Activated gamma-delta T cell treated with Interleukin-2 at 50 U/mL for 16 hours (primary cell): ENCODE results near the gene CCDC38.

Experiments used
- DNase-seq: peaks from one replicate; pipeline ENCODE4 v3.0.0-alpha.2; 2020

CCDC38 gene

DNA sequence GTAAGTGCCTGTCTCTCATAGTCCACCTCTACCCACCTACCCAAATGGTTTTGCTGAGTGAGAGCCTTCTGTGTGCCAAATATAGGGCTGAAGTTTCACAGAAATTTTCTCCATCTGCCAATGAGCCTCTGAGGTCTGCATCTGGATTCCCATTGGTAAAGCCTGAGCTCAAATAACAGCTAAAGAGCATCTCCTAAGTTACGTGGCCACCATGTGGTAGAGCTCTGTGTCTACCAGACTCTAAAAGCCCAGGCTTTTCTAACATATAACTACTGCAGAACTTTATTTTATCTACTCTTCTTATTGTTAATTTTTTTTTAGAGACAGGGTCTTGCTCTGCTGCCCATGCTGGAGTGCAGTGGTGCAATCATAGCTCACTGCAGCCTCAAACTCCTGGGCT, 16.7 kb upstream of the CCDC38 start:
- no peak for DNase-seq

GRCh38 chr12:95956557-95957145, 14.2 kb upstream of the CCDC38 start:
- DNase-seq, result no peak

GRCh38 chr12:95955549-95956159, 13.2 kb upstream of the CCDC38 start:
- no peak for DNase-seq

DNA sequence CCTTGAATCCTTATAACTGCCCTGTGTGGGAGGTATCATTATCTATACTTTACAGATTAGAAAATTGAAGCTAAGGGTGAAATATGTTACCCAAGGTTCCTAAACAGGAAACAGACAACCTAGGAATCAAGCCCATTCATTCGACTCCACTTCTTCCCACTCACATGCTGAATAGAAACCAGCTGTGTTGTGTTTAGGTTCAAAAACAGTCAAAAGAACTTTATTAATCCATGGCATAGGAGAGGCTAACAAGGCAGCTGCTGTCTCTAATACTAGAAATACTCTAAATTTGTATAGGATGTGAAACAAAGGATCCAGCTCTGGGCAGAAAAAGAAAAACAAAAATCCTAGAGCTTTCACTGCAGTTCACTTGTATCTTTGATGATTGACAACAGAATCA, 10.6 kb upstream of the CCDC38 start:
- DNase-seq, result no peak

GRCh38 chr12:95951515-95951914, 9.1 kb upstream of the CCDC38 start:
- DNase-seq, result no peak

DNA sequence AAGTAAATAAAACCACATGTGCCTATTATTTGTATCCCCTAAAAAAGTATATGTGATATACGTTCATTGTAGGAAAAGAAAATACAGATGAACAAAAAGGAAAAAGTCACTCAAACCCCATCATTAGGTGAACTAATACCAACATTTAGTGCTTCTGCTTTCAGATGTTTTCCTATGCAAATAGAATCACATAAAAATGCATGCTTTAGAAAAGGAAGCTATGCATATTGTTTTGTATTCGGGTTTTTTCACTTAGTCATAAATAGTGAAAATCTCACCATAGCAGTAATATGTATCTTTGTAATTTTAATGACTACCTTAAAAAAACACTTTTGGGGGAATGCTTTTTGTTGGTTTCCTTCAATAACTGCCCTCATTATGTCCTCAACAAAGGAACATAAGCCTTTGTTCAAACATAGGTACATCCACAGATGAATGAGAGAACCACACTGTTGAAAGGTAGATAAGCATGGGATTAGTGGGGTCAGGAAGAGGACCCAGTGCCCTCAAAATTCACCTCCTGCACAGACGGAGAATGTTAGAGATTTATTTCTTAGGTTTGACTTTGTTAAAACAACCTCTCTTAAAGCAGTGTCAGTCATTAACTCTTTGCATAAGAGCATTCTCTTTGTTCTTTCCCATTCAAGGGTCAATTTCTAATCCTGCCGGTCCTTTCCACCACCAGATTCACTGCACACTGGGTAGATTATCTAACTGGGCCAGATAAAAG, 7.2 kb upstream of the CCDC38 start:
- no peak for DNase-seq

DNA sequence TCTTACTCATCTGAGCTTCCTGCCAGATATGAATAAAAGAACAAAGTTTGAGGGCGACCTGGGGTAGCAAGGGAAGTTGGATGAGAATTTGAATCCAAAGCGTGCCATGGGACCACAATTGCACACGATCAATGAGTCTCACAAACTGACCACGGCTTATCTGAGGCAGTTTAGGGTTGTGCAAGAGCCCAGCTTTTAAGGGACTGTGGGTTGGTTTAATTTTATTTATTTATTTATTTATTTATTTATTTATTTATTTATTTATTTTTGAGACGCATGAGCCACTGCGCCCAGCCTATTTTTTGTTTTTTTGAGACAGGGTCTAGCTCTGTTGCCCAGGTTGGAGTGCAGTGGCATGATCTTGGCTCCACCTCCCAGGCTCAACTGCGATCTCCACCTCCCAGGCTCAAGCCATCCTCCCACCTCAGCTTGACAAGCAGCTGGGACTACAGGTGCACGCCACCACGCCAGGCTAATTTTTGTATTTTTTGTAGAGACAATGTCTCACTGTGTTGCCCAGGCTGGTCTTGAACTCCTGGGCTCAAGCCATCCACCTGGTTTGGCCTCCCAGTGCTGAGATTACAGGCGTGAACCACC, 1.8 kb upstream of the CCDC38 start:
- DNase-seq, result no peak

DNA sequence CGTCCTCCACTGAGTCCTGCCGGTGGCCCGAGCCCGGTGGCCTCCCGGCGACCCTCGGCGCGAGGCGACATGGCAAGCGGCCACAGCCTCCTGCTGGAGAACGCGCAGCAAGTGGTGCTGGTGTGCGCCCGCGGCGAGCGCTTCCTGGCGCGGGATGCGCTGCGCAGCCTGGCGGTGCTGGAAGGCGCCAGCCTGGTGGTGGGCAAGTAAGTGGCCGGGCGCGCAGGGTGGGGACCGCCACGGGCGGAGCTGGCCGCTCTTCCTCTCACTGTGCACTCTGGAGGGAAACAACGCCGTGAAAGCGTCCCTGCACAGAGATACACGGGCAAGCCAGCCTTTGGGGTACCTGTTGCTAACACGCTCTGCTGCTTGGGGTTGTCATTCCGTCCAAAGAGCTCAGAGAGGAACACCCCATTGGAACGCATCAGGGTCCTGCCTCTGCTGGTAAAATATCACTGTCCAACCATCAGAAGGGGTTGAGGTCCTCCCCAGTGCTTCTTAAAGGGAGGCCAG, 972 bp upstream of the CCDC38 start, which contains the start of gene AMDHD1:
Gene AMDHD1, plus strand, starts transcription at position 2 of the 513 bp plus-strand sequence. Its CDS starts 68 bp downstream, at position 70.
- DNase-seq, result peak; percentile 53

- DNase-seq, result peak; percentile 4
Measured at GRCh38 chr12:95942101-95942523, 302 bp downstream of the CCDC38 start.

DNA sequence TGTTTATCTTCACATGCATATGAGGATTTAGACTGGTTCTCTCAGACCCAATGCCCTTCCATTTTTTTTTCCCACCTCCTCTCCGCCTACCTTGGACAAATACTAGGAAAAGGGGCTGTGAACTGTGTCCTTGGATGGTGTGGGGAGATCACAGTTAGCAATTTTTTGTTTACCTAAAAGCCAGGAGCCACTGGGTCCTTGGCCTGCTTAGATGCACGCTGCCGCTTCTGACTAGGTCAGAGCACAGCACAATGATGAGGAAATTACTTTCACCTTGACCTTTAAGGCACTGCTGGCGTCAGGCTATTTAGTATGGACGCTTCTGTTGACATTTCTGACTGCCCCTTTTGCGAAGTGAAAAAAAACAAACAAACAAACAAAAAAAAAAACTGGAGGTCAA, 1.9 kb downstream of the CCDC38 start:
- no peak for DNase-seq

GRCh38 chr12:95922231-95922630, 20.2 kb downstream of the CCDC38 start:
- DNase-seq, result no peak

DNA sequence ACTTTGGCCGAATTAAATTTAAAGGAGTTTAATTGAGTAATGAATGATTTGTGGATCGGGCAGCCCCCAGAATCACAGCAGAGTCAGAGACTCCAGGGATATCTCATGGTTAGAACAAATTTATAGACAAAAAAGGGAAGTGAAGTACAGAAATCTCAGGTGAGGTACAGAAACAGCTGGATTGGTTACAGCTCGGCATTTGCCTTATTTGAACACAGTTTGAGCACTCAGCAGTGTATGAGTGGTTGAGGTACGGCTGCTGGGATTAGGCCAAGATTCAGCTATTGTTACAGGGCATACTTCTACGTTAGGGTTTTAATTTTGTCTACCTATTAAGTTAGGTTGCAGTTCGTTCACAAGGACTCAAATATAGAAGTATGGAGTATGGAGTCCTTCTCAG, 23.3 kb downstream of the CCDC38 start:
- DNase-seq, result no peak

DNA sequence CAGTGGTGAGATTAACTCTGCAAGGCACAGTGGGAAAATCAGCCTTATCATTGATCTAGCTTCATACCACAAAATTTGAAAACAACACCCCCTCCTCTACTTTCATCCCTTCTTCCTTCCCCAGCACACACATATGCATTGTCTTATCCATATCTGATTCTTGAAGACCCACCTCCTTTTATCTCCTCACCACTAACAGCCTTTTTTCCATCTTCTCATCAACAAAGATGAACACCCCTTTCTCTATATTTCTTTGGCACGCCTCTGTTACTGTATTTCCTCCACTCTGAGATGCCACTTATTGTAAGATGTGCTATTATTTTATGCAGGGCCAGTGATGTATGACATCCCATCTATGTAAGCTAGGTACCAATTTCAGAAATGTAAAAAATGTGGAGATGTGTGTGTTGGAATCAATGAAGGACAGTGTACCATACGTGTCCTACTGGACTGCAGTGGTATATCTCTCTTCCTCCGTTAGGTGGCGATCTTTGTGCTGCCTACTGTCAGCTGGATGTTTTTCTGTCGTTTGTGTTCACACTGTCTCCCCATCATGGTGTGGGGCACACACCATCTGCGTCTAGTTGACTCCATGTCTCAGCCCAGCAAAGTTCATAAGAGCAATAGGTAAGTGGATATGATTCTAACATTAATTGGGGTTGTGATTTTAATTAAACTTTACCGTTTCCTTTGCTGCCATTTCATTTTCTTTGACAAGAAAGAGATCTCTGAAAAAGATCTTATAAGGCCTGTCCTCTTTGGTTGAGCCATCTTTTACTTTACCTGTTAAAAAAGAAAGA, 24.0 kb downstream of the CCDC38 start:
- peak; percentile 38 for DNase-seq

GRCh38 chr12:95909871-95910270, 32.5 kb downstream of the CCDC38 start:
- DNase-seq, result no peak

GRCh38 chr12:95908573-95908972, 33.8 kb downstream of the CCDC38 start:
- no peak for DNase-seq

- no peak for DNase-seq
Measured at GRCh38 chr12:95898081-95898480, 44.3 kb downstream of the CCDC38 start.

DNA sequence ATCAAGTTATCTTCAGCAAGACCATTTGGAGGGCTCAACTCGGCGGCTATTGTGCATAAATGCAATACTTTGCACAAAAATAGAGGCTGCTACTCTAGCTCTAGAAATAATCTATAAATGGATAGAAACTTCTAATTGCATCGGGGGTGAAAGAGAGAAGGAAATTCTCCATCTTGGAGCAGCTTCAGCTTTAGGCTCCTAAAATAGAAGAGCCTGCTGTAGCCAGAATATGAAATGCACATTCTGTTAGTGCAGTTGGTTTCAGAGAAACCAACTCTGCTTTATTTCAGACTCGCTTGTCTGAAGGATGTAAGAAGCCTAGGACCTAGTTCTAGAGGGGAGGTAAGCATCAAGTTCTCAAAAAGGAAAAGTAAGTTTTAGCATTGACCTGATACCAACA, 45.6 kb downstream of the CCDC38 start:
- DNase-seq, result no peak

GRCh38 chr12:95890958-95891357, 51.5 kb downstream of the CCDC38 start:
- no peak for DNase-seq

DNA sequence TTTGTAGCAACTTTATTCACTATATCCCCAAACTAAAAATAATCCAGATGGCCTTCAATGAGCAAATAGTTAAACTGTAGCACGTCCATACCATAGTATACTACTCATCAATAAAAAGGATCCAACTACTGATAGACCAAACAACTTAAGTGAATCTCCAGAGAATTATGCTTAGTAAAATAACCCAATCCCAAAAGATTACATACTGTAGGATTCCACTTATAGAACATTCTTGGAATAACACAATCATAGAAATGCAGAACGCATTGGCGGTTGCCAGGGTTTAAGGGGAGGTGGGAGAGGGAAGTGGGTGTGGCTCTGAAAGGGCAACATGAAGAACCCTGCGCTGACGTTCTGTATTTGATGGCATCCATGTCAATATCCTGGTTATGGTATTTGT, 55.1 kb downstream of the CCDC38 start:
- DNase-seq, result no peak

DNA sequence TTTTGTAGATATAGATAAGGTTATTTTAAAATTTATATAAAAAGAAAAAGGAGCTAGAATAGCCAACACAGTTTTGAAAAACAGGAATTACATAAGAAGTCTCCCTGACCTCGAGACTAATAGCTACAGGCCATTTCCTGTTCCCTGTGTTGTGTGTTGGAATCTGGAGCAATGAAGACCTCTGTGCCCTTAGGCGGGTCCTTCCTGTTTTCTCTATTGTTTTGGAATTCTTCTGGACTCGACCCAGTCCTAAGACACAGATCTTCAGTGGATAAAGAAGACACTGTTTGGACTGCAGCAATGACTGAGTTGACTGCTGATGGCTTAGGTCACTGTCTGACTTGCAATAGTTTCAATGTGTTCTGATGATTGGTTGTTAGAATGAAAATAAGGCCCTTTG, 57.4 kb downstream of the CCDC38 start:
- DNase-seq, result no peak

DNA sequence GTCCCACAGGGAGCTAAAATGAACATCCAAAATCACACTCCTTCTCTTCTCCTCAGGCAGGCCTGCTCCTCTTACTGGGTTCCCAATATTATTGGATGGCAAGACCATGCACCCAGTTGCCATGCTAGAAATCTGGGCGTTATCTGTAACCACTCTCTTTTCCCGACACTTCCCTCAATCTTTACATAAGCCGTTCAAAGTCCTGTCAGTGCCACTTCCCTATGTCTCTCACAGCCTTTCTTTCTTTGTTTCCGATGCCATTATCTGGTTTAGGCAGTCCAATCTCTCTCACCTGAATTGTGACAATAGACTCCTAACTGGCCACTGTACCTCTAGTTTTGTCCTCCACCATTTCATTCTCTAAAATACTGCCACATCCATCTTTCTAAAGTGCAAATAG, 59.5 kb downstream of the CCDC38 start:
- DNase-seq, result no peak

DNA sequence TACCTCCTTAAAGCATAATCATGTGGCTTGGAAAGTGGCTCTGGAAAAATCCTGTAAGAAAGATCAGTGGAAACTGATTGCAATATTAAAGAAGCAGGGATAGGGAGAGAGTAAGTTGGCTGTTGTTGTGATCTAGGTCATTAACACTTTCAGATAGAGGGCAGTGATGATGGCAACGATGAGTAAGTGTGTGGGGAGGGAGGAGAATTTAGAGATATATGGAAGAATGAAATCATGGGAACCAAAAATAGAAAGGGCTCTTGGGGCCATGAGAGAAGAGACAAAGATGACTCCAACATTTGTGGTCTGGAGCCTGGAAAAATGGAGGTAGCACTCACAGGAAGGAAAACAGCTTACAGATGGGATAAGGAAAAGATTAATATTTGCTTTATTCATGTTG, 60.3 kb downstream of the CCDC38 start:
- no peak for DNase-seq
